NCI-H1694 treated with DMSO at 0.1 percent for 48 hours (cell line): ENCODE results near the gene WNT8A.

Experiments used
- DNase-seq: peaks from one replicate; lab custom pipeline; 2025; lab: John Stamatoyannopoulos, UW

Gene WNT8A

GRCh38 chr5:138091685-138092084 is 7.9 kb downstream of the WNT8A start:
- DNase-seq, result no peak

DNA sequence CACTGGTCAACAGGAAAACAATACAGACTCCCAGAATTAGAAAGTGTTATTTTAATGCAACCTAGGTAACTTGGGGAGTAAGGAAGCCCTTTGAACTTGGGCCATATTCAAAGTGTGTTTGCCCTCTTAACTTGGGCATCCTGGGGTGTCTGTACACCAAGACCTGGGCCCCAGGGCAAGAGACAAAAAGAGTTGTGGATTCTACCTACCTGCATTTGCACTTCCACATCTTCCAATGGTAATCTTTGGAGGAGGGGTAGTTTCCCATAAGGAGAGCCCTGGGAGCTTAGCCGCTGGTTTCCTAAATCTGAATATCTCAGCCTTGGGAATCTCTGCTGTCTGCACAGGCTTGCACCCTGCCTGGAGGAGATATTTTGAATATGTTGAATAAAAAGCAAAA is 8.5 kb downstream of the WNT8A start:
- no peak for DNase-seq

DNA sequence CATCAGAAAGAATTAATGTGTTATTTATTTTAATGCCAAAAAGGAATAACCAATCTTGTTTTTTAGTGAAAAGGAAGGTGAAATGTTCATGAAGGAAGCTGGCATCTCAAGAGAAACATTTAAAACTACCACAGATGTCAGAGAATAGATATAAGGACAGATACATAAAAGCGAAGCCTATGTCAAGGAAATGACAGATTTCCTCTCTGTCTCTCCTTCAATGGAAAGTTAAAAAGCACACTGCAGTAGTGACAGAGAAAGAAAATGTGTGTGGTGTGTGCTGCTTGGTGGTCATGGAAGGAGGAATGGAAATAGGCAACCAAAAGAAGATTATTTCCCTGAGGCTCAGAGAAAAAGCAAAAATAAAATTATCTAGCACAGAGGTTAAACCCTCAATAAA is 9.2 kb downstream of the WNT8A start:
- no peak for DNase-seq

- no peak for DNase-seq
Observed at GRCh38 chr5:138095100-138095907, 11.5 kb downstream of the WNT8A start.

DNA sequence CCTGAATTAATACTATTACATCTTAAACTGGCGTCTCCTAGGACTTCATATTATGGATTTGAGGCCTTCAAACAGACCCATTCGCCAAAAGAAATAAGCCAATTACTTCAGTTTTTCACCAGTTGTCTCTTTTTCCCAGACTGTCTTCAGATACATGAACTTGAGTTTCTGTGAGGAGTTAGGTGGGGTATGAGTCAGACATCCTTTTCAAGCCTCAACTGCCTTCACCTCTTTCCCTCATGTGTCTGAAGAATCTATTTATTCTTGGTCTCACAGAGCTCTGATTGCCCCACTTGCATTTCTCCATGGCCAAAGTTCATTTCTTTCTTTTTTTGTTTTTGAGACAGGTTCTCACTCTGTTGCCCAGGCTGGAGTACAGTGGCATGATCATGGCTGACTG is 12.5 kb downstream of the WNT8A start:
- DNase-seq, result no peak

DNA sequence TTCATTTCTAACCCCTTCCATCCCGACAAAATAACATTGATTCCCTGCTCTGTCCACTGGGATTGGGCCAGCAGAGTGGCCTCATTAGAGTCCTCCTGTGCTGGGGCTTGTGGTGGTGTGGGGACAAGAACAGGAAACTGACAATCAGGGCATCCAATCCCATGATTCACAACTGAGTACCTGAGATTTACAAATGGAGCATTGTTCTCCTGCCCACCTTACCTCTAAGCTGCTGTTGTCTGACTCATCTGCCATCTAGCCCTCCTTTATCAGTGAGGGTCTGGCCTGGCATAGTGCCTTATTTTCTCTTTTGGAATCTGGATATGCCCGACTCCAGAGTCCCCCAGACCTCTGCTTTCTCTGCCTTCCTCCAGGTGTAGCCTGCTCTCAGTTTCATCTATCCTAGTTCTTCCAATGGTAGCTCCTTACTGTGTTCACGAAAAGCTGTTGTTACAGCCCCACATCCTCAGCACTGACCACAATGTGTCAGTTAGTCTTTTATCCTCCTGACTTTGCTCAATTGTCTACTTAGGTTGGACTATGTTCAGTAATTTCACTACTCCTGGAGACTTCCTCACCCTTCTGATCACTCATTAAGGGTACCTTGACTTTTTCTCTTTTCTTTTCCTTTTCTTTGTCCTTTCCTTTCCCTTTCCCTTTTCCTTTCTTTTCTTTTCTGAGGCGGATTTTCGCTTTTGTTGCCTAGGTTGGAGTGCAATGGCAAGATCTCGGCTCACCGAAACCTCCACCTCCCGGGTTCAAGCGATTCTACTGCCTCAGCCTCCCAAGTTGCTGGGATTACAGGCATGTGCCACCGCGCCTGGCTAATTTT is 13.4 kb downstream of the WNT8A start:
- no peak for DNase-seq

- DNase-seq, result no peak
Observed at GRCh38 chr5:138102454-138103318, 18.9 kb downstream of the WNT8A start.

DNA sequence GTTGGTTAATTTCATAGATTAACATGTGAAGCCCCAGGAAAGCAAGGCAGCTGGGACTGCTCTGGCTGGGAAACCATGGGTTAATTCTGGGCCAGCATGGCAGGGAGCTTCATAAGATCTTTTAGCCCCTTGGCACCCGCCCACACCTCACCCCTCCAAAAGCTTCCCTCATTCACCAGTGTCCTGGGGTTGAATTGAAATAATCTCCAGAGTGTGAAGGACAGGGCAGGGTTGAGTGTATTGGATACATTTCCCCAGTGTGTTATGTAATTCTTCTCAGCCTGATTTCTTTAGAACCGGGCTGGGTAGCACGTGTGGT is 19.4 kb downstream of the WNT8A start:
- DNase-seq, result no peak

DNA sequence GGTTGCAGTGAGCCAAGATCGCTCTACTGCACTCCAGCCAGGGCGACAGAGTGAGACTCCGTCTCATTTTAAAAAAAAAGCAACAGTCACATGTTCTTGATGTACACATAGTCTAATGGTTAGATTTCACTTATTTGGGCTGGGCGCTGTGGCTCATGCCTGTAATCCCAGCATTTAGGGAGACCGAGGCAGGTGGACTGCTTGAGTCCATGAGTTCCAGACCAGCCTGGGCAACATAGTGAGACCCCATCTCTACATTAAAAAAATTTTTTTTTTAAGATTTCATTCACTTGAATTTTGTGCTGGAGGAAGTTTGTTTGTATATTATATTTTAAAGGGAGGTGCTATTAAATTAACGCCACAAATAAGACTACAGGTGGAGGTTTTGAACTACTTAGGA is 21.9 kb downstream of the WNT8A start:
- no peak for DNase-seq

DNA sequence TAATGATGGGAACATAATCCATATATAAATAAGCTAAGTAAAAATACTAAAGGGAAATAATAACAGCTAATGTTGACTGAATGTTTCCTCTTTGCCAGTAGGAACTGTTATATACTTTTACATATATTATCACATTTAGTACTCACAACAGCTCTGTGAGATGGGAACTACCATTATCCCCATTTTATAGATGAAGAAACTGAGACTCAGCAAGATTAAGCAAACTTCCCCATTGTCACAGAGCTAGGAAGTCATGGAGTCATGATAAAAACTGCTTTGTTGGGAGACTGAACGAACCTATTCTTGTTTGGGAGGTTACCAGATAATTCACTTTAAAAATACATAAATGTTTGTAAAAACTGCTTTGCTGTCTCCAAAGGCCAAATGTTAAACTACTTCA is 23.4 kb downstream of the WNT8A start:
- DNase-seq, result no peak

GRCh38 chr5:138109463-138110265 is 25.8 kb downstream of the WNT8A start:
- DNase-seq, result no peak

- DNase-seq, result no peak
Observed at GRCh38 chr5:138110266-138110963, 26.6 kb downstream of the WNT8A start.

DNA sequence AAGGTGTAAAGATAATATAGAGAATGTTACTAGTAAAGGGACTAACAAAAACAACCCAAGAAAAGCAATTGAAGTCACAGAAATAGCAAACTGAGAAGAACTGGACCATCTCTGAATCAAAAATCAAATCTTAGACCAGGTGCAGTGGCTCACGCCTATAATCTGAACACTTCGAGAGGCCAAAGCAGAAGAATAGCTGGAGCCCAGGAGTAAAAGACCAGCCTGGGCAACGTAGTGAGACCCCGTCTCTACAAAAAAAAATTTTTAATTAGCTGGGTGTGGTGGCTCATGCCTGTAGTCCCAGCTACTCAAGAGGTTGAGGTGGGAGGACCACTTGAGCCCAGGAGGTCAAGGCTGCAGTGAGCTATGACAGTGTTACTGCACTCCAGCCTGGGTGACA is 27.3 kb downstream of the WNT8A start:
- DNase-seq, result no peak

DNA sequence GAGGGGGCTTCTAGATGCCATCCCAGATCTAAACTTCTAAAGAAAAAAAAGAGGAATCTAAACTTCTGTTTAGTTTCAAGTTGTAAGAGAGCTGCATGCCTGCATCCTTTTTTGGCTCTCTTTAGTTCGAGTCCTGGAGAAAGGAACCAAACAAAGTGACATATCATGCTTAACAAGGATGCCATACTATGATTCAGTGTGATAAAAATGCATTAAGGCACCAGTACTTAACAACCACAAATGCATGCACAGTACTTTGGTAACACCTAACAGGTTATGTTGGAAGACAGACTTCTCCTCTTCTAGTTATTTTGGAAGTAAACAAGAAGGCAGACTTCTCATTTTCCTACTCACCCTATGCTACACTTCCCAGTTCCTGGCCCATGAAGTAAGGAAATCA is 28.1 kb downstream of the WNT8A start:
- no peak for DNase-seq

DNA sequence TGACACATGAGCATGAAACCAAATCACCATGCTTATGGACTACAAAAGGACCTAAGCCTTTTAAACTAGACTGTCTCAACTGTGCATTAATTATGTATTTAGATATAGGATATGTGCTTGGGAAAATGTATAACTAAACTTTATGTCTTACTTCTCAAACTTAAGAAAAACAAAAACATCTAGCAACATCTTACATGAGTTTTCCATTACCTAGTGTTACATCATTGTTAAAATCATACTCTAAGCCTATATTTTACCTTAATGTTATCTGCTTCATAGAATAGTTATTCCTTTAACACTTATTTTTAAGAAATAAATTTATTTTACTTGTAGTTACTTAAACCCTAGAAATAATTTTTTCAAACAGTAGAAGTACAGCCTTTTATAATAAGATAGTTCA is 31.4 kb downstream of the WNT8A start:
- no peak for DNase-seq

GRCh38 chr5:138128334-138128733 is 44.5 kb downstream of the WNT8A start:
- DNase-seq, result no peak

GRCh38 chr5:138129347-138129746 is 45.5 kb downstream of the WNT8A start:
- DNase-seq, result no peak

DNA sequence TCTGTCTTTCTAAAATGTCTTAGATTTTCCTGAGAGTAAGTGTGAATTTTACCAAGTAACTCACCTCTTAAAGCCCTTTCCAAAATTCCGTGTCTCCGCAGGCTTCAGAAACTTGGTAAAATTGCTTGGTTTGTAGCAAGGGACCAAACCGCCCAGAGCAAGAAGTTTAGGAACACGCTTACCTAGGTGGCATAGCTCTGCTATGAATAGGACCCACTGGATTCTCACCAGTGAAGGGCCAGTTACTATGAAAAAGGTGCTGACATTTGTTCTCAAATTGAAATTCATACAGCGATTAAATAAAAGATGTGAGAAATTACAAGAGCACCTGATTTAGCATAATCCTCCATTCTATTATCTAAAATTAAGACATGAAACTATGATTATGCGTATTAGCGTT is 48.7 kb downstream of the WNT8A start:
- no peak for DNase-seq

- DNase-seq, result no peak
Observed at GRCh38 chr5:138138949-138139780, 55.3 kb downstream of the WNT8A start, which contains the start of gene NME5. NME5 (minus strand) TSS chr5:138139428; CDS start chr5:138138780, 648 bp downstream.

GRCh38 chr5:138139781-138140090 is 55.9 kb downstream of the WNT8A start:
- DNase-seq, result no peak
